ENCODE data around the gene LRRK2.
"Not testable (repeated sequence)": the region's sequence is repeated elsewhere in the genome, so short reads cannot be mapped to it uniquely, and the experiment has no call there.

The LRRK2 gene

GRCh38 chr12:40215982-40216381, 8.8 kb upstream of the LRRK2 start:
- DNase-seq = no peak

GRCh38 chr12:40216516-40217288, 8.1 kb upstream of the LRRK2 start:
- no peak for DNase-seq

GRCh38 chr12:40219760-40220159, 5.0 kb upstream of the LRRK2 start:
- DNase-seq = no peak

DNA sequence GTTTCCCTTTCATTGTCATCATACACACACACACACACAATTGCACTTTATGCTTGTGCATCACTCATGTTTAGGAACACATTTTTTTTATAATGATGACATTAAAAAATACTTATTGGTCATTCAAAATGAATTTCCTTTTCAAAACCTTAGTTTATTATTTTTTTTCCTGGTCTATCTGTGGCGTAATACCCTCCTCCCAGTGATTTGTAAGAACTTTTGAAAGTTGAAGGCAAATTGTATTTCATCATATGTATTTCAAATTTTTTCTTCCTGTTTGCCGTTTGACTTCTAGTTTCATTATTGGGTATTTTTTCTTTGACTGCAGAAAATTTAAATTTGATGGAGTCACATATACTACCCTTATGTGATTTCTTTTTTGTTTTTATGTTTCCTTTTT, 2.5 kb upstream of the LRRK2 start:
- no peak for DNase-seq

DNA sequence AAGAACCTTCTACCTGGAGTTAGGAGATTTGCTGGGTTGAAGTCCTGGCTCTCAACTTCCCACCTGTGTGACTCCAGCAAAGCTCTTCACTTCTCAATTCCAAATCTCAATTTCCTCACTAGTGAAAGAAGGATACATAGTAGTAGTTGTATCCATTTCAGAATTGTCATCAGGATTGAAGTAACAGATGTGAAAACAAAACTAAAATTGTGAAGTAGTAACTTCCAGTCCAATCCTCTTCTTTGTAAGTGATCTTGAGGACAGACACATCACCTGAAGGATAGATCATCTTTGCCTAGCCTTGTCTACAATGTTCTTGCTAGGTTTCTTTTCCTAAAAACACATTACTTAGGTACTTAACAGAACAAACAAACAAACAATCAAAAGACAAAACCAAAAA, 1.2 kb upstream of the LRRK2 start:
- no peak for DNase-seq

DNA sequence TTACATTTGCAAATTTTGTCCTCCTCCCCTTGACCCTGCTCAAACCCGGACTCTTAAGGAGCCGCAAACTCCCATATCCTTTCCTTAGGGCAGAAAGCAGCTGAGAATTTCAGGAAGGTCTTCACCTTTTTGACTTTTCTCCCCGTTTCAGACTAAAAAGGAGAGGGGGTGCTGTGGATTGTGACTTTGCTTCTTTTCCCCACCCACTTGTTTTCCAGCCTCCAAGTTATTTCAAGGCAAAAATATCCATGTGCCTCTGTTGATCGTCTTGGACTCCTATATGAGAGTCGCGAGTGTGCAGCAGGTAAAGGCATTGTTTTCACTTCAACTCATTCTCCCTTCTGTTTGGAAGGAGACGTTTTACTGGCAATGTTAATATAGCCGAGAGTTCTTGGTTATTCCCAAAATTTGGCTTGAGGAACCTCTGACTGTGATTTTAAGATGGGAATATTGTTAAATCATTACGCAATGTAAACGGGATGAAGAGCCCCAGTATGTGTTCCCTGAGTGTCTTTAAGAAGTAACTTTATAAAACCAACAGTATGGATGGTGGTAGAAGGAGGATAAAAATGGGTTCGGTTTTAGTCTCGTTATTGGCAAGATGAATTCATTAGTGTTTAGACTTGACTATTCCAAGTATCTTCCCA, 663 bp downstream of the LRRK2 start:
- no peak for DNase-seq

DNA sequence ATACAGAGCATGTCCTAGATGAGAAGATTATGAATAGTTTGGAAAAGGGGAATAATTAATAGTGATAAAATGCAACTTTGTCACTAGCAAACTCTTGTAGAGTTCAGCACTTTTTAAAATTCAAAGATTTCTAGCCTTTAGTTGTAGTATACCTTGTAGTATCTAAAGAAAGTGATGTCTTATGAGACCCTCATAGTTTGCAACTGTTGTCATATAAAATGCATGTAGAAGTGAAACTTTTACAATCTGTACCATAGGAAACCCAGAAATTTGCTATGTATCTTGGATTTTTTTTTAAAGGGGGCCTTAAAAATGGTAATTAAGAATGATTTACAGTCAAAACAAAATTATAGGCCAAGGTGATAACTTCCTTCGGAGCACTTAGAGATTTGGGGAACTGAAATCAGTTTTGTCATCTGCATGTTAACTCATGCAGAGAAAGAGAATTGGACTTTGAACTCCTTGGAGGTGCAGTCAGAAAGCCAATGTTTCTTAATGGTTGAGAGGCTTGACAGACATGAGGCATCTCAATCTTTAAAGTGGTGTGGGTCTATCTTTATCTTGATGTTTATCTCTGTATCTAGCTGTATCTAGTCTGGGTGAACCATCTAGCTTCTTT, 1.3 kb downstream of the LRRK2 start:
- no peak for DNase-seq

DNA sequence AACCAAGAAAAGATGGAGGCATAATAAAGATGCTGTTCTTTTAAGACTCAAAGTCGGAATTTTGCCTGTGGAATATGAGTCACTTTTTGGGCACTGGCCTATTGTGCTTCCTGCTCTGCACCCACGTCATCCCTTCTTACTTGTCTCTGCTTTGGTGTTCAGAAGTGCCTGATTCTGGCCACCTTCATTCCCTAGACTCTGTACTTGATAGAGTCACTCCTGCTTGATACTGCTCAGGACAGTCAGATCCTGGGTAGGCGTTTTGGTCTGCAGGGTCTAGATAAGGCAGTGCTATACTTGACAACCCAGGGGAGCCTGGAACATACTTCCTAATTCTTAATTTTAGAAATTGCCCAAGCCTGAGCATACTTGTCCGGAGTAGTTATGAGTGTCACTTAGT, 1.9 kb downstream of the LRRK2 start:
- no peak for DNase-seq

DNA sequence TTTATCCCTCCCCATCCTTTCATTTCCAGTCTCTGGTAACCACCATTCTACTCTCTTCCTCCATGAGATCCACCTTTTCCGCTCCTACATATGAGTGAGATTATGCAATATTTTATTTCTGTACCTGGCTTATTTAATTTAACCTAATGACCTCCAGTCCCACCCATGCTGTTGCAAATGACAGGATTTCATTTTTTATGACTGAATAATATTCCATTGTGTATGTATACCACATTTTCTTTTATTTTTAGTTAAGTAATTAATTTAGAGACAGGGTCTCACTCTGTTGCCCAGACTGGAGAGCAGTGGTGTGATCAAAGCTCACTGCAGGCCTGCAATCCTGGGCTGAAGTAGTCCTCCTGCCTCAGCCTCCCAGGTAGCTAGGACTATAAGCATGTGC, 2.6 kb downstream of the LRRK2 start:
- no peak for DNase-seq

- no peak for DNase-seq
Observed at GRCh38 chr12:40228727-40229126, 3.9 kb downstream of the LRRK2 start.

DNA sequence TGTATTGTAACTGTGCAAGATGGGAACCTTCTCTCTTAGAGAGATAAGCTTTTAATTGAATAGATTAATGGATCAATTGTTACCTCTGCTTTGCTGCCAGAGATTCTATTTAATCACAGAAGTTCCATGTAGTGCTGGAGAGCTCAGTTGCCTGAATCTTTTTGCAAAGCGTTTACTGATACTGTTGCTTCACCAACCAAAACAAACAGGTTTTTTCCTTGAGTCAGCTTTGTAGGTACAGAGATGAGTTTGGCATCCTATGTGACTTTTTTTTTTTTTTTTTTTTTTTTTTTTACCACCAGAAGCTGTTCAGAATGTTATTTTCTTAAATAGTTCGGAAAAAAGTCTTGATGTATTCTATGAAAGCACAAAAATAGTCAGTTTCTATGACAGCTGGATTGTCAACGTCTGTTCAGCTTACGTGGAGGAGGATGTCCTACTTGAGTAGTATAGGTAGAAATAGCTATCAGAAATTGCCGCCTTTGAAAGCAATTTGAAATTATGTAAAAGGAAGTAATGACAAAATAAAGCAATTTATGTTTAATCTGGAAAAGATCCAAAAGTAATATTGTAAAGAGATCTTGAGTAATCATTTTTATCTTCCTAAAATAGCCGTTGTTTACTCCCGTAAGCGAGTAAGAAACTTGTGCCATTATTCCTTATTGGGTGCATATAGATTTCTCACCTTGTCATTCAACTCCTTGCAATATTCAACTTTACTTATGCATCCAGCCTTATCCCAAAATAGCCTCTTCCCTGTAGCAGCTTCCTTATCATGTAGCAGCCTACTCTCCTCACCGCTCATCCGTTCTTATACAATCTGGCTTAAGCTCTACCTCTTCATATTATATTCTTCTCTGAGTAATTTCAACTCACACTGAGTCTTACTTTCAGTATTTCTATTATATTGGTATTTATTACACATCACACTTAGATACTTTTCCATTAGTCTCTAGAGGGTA, 5.2 kb downstream of the LRRK2 start:
- no peak for DNase-seq

DNA sequence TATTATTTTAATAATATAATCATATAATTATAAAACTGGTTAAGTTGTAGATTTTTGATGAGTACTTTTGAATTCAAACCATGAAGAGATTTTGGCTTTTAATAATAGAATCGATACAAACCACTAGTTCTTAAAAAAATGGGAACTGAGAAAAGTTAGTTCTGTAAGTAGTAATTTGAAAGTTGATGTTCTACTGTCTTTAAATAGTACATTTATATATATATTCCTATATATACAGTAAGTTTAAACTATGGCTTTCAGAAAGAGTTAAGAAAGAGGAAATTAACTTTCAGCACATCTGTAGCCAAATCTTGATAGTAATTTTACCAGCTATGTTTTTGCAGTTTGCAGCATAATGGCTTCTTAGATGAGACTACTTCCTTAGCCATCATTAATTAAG, 7.8 kb downstream of the LRRK2 start:
- no peak for DNase-seq

GRCh38 chr12:40233741-40234367, 9.1 kb downstream of the LRRK2 start:
- DNase-seq = no peak

DNA sequence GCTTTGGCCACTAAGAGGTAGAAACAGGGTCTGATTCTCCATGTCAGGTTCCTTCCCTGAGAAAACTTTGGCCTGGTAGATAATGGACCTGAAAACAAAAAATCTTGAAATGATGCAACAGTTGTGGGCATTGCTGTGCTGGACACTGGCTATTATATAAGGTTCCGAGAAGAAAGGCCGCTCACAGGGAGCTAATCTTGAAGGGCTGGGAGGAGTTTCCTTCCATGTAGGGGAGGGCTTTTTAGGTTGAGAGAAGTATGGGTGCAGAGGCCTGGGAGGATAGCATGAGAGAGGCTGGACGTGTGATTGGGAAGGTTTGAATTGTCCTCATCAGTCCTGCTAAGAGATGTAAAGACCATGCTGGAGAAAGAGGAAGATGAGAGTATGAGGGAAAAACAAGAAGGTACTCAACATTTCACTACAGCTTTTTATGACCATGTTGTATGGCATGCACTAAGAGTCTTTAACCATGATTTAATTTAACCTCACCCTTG, 11.6 kb downstream of the LRRK2 start:
- no peak for DNase-seq

DNA sequence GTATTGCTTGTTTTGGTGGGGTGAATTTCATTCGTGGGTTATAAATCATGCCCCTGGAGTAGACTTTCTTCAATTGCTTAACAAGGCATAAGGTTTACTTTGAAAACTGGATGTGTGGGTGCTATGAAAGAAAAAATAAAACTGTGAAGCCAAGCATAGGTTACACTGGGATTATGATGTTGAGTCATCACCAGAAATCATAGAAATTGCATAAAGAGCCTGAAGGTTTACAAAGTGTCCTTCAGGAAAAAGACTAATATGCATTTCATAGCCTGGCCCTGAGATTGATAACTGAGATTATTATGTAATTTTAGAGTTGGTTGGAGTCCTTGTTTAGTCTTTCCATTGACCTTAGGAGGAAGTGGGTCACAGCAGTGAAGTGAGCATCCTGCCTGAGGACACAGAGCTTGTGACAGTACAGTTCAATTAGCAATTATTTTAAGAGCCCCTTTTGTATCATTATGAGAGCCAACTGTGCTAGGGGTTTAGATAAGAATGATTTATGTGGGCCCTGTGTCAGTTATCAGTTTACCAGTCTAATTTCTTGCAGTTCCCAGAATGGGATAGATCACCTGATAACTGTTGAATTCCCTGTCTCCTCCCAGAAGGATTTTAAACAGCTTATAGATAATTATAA, 13.6 kb downstream of the LRRK2 start:
- no peak for DNase-seq

DNA sequence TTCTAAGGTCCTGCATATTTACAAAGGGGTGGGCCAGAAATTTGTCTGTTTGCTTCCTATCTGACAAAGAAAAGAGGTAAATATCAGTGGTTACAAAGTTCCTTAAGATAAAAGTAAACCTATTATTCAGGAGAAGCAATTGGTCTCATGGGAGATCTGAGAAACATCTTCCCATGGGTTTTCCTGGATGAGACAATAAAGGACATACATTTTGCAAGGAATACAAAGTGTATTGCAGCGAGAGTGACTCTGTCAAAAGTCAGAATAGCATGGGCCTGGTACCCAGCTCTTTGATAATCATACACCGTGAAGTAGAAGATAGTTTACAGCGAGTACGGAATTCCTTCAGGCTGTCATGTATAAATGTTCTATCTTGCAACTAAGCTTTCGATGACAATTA, 14.2 kb downstream of the LRRK2 start:
- no peak for DNase-seq

DNA sequence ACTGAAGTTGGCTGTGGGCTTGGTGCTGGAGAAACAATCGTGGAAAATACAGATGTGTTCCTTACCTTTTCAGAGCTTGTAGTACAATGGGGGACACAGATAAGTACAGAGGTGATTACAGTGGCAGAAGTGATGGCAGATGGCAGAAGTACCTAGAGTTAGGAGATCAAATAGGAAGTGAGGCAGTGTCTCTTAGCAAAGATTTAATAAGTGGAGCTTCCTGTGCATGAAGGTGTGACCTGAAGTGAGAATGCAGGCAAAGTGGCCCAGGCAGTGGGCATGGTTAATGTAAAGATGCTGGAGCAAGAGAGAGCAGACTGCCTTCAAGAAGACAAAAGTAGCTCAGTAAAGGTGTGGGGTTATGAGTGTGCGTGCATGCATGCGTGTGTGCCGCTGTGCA, 16.0 kb downstream of the LRRK2 start:
- DNase-seq = no peak

DNA sequence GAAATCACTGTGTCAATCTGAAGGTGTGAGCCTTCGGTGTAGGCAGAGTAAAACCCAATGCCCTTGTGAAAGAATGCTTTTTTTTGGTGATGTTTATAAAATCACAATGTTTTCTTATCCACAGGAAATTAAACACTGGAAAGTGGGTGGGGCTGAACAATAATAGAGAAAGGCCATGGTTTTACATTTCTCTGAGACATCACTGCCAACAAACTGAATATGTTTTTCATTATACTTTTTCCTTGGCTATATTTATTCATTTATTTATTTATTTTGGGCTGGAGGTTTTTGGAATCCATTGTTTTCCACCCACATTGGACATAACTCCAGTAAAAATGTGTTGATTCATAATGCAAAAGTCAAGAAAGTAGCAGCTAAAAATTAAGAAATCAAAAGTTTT, 16.9 kb downstream of the LRRK2 start:
- DNase-seq = no peak

- not testable (repeated sequence) for DNase-seq
Observed at GRCh38 chr12:40244526-40245156, 19.8 kb downstream of the LRRK2 start.

DNA sequence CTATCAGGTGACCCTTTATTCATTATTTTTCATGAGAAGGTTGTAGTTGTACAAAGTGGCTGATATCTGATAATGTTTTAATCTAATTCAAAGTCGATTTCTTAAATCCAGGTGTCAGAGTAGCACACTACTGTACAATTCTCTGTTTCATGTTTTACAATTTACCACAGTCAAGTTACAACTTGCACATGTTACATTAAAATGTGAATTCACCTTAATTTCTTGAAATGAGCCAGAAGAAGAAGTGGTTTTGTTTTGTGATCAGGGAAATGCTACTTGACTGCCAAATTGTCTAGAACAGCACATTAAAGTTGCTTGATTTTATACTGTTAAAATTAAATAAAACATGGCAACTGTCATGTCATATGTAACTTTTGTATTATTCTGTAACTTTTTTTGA, 23.2 kb downstream of the LRRK2 start:
- no peak for DNase-seq

DNA sequence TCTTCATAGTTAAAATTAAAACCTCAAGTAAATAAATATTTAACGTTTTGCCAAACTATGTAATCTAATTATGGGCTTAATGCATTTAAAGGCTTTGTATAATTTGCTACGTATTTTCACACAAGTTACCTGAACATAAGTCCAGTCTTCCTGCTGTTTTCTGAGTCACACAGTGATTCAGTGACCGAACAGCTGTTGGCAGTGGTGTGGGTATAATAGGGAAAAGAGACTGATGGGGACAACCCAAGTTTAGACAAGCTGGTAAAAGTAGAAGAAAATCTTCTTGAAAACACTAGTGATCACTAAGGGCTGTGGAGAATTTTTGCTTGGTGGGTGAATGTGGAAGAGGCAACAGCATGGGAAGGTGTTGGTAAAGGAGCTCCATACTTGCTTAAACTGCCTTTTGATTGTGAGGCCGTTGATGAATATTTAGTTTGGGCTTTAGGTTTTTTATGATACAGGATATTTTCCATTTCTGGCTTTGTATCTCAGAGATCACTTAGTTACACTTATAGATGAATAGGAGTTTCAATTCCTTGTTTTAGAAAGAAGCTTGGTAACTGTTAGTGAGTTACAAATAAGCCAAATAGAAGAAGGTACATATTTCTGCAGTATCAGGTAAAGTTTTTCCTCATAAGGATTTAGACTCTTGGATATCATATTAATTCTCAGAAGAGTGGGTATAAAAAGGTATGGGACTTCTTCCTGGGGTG, 23.9 kb downstream of the LRRK2 start:
- DNase-seq = no peak
